Osteocyte (in vitro differentiated cells): ENCODE measurements around the gene CDC14A. TPM values are rescaled to one million over a fixed set of nuclear protein-coding genes. Genes with fewer than 3 reads are reported as not detected.
"Not testable (repeated sequence)": the region's sequence is repeated elsewhere in the genome, so short reads cannot be mapped to it uniquely, and the experiment has no call there.

Source experiments
- DNase-seq: peaks from one replicate; pipeline ENCODE4 v3.0.0; 2021; ENCODE audit warnings: mixed read lengths; ENCODE audit not compliant: unreplicated experiment; ENCODE audit errors: extremely low spot score
- H3K27ac Mint-ChIP-seq: one replicate; pipeline ENCODE4 v1.8.0; 2021; ENCODE audit warnings: mild to moderate bottlenecking, mixed read lengths; ENCODE audit not compliant: unreplicated experiment
- H3K27me3 Mint-ChIP-seq: one replicate; pipeline ENCODE4 v1.8.0; 2021; ENCODE audit warnings: mixed read lengths; ENCODE audit not compliant: unreplicated experiment
- H3K36me3 Mint-ChIP-seq: one replicate; pipeline ENCODE4 v1.8.0; 2021; ENCODE audit warnings: mixed read lengths; ENCODE audit not compliant: unreplicated experiment
- H3K4me1 Mint-ChIP-seq: one replicate; pipeline ENCODE4 v1.8.0; 2021; ENCODE audit warnings: mixed read lengths; ENCODE audit not compliant: unreplicated experiment
- H3K4me3 Mint-ChIP-seq: one replicate; pipeline ENCODE4 v1.8.0; 2021; ENCODE audit warnings: mild to moderate bottlenecking, moderate library complexity, mixed read lengths; ENCODE audit not compliant: unreplicated experiment
- H3K9me3 Mint-ChIP-seq: one replicate; pipeline ENCODE4 v1.8.0; 2021; ENCODE audit warnings: mixed read lengths; ENCODE audit not compliant: unreplicated experiment
- total RNA-seq: library from RNA; stranded (reverse); gene quantifications from 2 replicates; pipeline ENCODE4 v1.2.1, GENCODE V29; 2021
- TF ChIP-seq, protein P1 (sequence below): fragments of 200-600 bp; sonication (generic); IDR thresholded peaks from 2 replicates; pipeline ENCODE4 v1.5.0; 2021; ENCODE audit warnings: antibody characterized with exemption, mild to moderate bottlenecking, moderate library complexity

The CDC14A gene
- total RNA-seq, 1 donor from 2014 or later: 2.8 TPM

DNA sequence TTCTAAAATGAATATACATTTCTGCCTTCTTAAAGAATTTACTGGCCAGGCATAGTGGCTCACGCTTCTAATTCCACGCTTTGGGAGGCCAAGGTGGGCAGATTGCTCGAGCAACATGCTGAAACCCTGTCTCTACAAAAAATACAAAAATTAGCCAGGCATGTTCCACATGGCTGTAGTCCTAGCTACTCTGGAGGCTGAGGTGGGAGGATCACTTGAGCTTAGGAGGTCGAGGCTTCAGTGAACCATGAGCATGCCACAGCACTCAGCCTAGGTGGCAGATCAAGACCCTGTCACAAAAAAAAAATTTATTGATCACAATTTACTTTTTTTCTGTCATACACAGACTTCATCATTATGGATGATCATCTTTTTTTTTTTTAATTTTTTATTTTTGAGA, 11.5 kb downstream of the CDC14A start:
- no peaks in the 10 kb centered on the region for H3K9me3 Mint-ChIP-seq
- no peak overlapping the region for H3K4me3 Mint-ChIP-seq
- DNase-seq: no peak
- no peaks in the 10 kb centered on the region for H3K27me3 Mint-ChIP-seq
- H3K36me3 Mint-ChIP-seq: no peaks in the 10 kb centered on the region
- TF ChIP-seq, protein P1, sequence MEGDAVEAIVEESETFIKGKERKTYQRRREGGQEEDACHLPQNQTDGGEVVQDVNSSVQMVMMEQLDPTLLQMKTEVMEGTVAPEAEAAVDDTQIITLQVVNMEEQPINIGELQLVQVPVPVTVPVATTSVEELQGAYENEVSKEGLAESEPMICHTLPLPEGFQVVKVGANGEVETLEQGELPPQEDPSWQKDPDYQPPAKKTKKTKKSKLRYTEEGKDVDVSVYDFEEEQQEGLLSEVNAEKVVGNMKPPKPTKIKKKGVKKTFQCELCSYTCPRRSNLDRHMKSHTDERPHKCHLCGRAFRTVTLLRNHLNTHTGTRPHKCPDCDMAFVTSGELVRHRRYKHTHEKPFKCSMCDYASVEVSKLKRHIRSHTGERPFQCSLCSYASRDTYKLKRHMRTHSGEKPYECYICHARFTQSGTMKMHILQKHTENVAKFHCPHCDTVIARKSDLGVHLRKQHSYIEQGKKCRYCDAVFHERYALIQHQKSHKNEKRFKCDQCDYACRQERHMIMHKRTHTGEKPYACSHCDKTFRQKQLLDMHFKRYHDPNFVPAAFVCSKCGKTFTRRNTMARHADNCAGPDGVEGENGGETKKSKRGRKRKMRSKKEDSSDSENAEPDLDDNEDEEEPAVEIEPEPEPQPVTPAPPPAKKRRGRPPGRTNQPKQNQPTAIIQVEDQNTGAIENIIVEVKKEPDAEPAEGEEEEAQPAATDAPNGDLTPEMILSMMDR: no peak
- H3K27ac Mint-ChIP-seq: no peak overlapping the region
- peaks cover 22% of the 10 kb centered on the region for H3K4me1 Mint-ChIP-seq

DNA sequence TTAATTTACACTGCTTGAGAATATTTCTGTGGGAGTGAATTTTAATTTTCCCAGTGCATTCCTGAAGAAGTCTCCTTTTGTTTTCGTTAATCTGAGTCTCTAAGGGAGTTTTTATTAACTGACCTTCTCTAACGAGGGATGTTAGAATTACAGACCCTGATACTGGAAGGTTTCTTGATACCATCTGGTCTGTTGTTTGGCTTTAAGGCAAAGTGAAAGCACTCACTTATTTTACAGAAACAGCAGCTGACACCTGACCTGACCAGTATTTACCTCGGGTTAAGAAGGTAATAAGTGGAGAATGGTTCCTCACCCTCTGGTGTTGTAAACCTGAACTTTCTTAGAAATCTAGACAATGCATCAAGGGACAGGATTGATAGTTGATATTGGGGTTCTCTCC, 12.4 kb downstream of the CDC14A start:
- no peak overlapping the region for H3K27ac Mint-ChIP-seq
- peaks cover 19% of the 10 kb centered on the region for H3K4me1 Mint-ChIP-seq
- TF ChIP-seq, protein P1: no peak
- no peak overlapping the region for H3K4me3 Mint-ChIP-seq
- no peaks in the 10 kb centered on the region for H3K9me3 Mint-ChIP-seq
- no peaks in the 10 kb centered on the region for H3K27me3 Mint-ChIP-seq
- DNase-seq: no peak
- no peaks in the 10 kb centered on the region for H3K36me3 Mint-ChIP-seq

DNA sequence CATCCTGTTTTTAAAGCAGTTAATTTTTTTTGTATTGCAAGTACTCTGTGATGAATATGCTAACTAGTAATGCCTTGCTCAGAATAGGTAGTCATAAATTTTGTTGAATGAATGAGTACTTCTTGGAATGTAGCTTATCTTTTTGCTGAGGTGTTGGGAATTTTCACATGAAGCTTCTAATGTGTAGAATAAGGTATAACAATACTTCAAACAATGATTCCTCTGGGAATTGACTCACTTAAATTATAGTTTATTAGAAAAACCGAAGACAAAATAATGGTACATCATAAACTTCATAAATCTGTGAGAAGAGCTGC, 13.9 kb downstream of the CDC14A start:
- TF ChIP-seq, protein P1: no peak
- Mint-ChIP-seq H3K4me1 (peaks cover 6% of the 10 kb centered on the region), H3K9me3 (no peaks in the 10 kb centered on the region), H3K27ac (no peak overlapping the region), H3K36me3 (no peaks in the 10 kb centered on the region), H3K4me3 (no peak overlapping the region), H3K27me3 (no peaks in the 10 kb centered on the region)
- DNase-seq: no peak

DNA sequence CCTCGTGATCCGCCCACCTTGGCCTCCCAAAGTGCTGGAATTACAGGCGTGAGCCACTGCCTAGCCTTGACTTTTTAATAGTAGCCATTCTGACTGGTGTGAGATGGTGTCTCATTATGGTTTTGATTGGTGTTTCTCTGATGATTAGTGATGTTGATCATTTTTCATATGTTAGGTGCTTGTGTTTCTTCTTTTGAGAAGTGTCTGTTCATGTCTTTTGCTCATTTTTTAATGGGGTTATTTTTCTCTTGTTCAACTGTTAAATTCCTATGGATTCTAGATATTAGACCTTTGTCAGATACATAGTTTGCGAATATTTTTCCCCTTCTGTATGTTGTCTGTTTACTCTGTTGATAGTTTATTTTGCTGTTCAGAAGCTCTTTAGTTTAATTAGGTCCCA, 17.0 kb downstream of the CDC14A start:
- not testable (repeated sequence) for DNase-seq, H3K36me3 Mint-ChIP-seq, H3K27me3 Mint-ChIP-seq, H3K27ac Mint-ChIP-seq, H3K9me3 Mint-ChIP-seq, H3K4me3 Mint-ChIP-seq, H3K4me1 Mint-ChIP-seq

DNA sequence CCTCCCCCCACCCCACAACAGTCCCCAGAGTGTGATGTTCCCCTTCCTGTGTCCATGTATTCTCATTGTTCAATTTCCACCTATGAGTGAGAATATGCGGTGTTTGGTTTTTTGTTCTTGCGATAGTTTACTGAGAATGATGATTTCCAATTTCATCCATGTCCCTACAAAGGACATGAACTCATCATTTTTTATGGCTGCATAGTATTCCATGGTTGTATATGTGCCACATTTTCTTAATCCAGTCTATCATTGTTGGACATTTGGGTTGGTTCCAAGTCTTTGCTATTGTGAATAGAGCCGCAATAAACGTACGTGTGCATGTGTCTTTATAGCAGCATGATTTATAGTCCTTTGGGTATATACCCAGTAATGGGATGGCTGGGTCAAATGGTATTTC, 21.6 kb downstream of the CDC14A start:
- H3K4me1 Mint-ChIP-seq, H3K4me3 Mint-ChIP-seq, H3K27ac Mint-ChIP-seq, H3K27me3 Mint-ChIP-seq, DNase-seq, H3K36me3 Mint-ChIP-seq, H3K9me3 Mint-ChIP-seq: not testable (repeated sequence)

DNA sequence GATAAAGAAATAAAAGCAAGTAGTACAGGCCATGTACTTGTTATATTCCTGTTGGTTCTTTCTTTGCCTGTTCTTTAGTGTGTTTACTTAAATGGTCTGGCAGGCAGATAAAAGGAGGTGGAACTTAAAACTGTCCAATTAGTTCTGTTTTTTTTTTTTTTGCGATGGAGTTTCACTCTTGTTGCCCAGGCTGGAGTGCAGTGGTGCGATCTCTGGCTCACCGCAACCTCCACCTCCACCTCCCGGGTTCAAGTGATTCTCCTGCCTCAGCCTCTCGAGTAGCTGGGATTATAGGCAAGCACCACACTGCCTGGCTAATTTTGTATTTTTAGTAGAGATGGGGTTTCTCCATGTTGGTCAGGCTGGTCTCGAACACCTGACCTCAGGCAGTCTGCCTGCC, 24.6 kb downstream of the CDC14A start:
- H3K27ac Mint-ChIP-seq, H3K9me3 Mint-ChIP-seq, H3K27me3 Mint-ChIP-seq, H3K36me3 Mint-ChIP-seq, H3K4me1 Mint-ChIP-seq, H3K4me3 Mint-ChIP-seq, DNase-seq: not testable (repeated sequence)
